Gastroesophageal sphincter (tissue), 4 donors: ENCODE measurements around the gene GK. TPM values are rescaled to one million over a fixed set of nuclear protein-coding genes. Genes with fewer than 3 reads are reported as not detected.
"Not testable (repeated sequence)": the region's sequence is repeated elsewhere in the genome, so short reads cannot be mapped to it uniquely, and the experiment has no call there.

Experiments used
- ATAC-seq: fragments of 150-250 bp; one replicate; pipeline ENCODE4 v1.9.1; 2016; ENCODE audit warnings: mild to moderate bottlenecking, moderate library complexity
- H3K27ac ChIP-seq, 4 donors: fragments of 200-600 bp; sonication (generic) in 3 of 4; 1 replicate in 3 of 4; 2 replicates in 1 of 4; pipeline ENCODE4 v1.5.1; 2016 to 2019
- H3K27me3 ChIP-seq: fragments of 200-600 bp; sonication (generic); one replicate; pipeline ENCODE4 v1.5.1; 2019
- H3K36me3 ChIP-seq, 2 donors: fragments of 200-600 bp; sonication (generic); one replicate each; pipeline ENCODE4 v1.5.1; 2019; ENCODE audit warnings: control low read depth in 1 of 2
- H3K4me1 ChIP-seq, 3 donors: fragments of 200-600 bp; sonication (generic); 1 replicate in 2 of 3; 2 replicates in 1 of 3; pipeline ENCODE4 v1.5.1; 2016 to 2019; ENCODE audit warnings: control low read depth in 2 of 3
- H3K4me3 ChIP-seq, 2 donors: fragments of 200-600 bp; sonication (generic); one replicate each; pipeline ENCODE4 v1.5.1; 2019; ENCODE audit warnings: mild to moderate bottlenecking in 1 of 2, moderate library complexity in 1 of 2
- H3K9me3 ChIP-seq, 3 donors: fragments of 200-600 bp; sonication (generic); one replicate each; pipeline ENCODE4 v1.5.1; 2017 to 2019; ENCODE audit warnings: control low read depth in 2 of 3
- CTCF ChIP-seq, 4 experiments: fragments of 200-600 bp in 2 of 4; fragments of 450-650 bp in 2 of 4; sonication (generic) in 1 of 4; IDR thresholded peaks; one replicate each; pipeline ENCODE4 v1.5.1; 2017 to 2019; ENCODE audit warnings: antibody characterized with exemption in 4 of 4, mild to moderate bottlenecking in 2 of 4, moderate library complexity in 2 of 4
- EP300 ChIP-seq: sonication (generic); formaldehyde crosslinking; IDR thresholded peaks from one replicate; pipeline ENCODE4 v1.6.1; 2017; ENCODE audit warnings: antibody characterized with exemption, mild to moderate bottlenecking
- POLR2A ChIP-seq, 2 donors: fragments of 450-650 bp; IDR thresholded peaks; one replicate each; pipeline ENCODE4 v1.6.1; 2017; ENCODE audit warnings: antibody characterized with exemption in 2 of 2, mild to moderate bottlenecking in 2 of 2, moderate library complexity in 1 of 2
- POLR2AphosphoS5 ChIP-seq: sonication (generic); formaldehyde crosslinking; IDR thresholded peaks from one replicate; pipeline ENCODE4 v1.6.1; 2017; ENCODE audit warnings: antibody characterized with exemption
- WGBS, 2 donors: methylation state at CpG; one replicate each; pipeline ENCODE4 v1.1.5; 2018; ENCODE audit warnings: low coverage in 1 of 2; 5-methylcytosine and 5-hydroxymethylcytosine counted together
- total RNA-seq, 4 donors: library from RNA; depleted of rRNA; stranded (reverse); fragments of >200 nt; gene quantifications; one replicate each; pipeline ENCODE4 v1.1.0, GENCODE V29; 2016

The GK gene
- total RNA-seq, 4 donors from 2014 or later: 3.4 to 9.6 (median 5.6) TPM

- Histone ChIP-seq H3K36me3 (no peaks in the 10 kb centered on the region), H3K4me3 (no peak overlapping the region), H3K4me1 (no peaks in the 10 kb centered on the region), H3K27me3 (no peaks in the 10 kb centered on the region), H3K9me3 (peaks cover 0 to 8% (median 0%) of the 10 kb centered on the region in 3 donors), H3K27ac (no peak overlapping the region)
- no peak for TF ChIP-seq EP300
- TF ChIP-seq CTCF (IDR thresholded peaks at IDR 0.05): no peak
- TF ChIP-seq POLR2AphosphoS5: no peak
- no peak for TF ChIP-seq POLR2A (IDR thresholded peaks at IDR 0.05)
- WGBS, 2 donors: 57 to 69% methylated on average over 2 of the region's 2 CpGs
- no peak for ATAC-seq
Measured at GRCh38 chrX:30626402-30626801, 26.8 kb upstream of the GK start.

GRCh38 chrX:30627818-30628652 lies 25.2 kb upstream of the GK start:
- WGBS, 2 donors: 50 to 65% methylated on average over 7 to 8 of the region's 8 CpGs
- no peaks in the 10 kb centered on the region for H3K9me3 ChIP-seq
- no peak overlapping the region for H3K27ac ChIP-seq
- H3K4me1 ChIP-seq: no peaks in the 10 kb centered on the region
- no peak overlapping the region for H3K4me3 ChIP-seq
- no peaks in the 10 kb centered on the region for H3K27me3 ChIP-seq
- ATAC-seq: no peak
- TF ChIP-seq POLR2AphosphoS5: no peak
- TF ChIP-seq EP300: no peak
- TF ChIP-seq POLR2A (IDR thresholded peaks at IDR 0.05): no peak
- TF ChIP-seq CTCF (IDR thresholded peaks at IDR 0.05): no peak
- H3K36me3 ChIP-seq: no peaks in the 10 kb centered on the region

GRCh38 chrX:30634070-30634469 lies 19.2 kb upstream of the GK start:
- ATAC-seq, H3K27ac ChIP-seq, H3K4me1 ChIP-seq, H3K4me3 ChIP-seq, H3K36me3 ChIP-seq, H3K9me3 ChIP-seq, H3K27me3 ChIP-seq: not testable (repeated sequence)
- 92 to 100% methylated on average over 1 to 6 of the region's 6 CpGs for WGBS, 2 donors

GRCh38 chrX:30635630-30636029 lies 17.6 kb upstream of the GK start:
- no peak for TF ChIP-seq EP300
- TF ChIP-seq CTCF (IDR thresholded peaks at IDR 0.05): peak in 3 of 4 experiments; percentile 7 to 28 (median 11)
- H3K4me1 ChIP-seq: no peaks in the 10 kb centered on the region
- no peak overlapping the region for H3K27ac ChIP-seq
- no peaks in the 10 kb centered on the region for H3K9me3 ChIP-seq
- no peak overlapping the region for H3K4me3 ChIP-seq
- 55 to 69% methylated on average over 3 to 4 of the region's 4 CpGs for WGBS, 2 donors
- ATAC-seq: no peak
- no peaks in the 10 kb centered on the region for H3K36me3 ChIP-seq
- no peaks in the 10 kb centered on the region for H3K27me3 ChIP-seq

- no peak for TF ChIP-seq CTCF (IDR thresholded peaks at IDR 0.05)
- TF ChIP-seq POLR2A (IDR thresholded peaks at IDR 0.05): no peak
- no peak for TF ChIP-seq POLR2AphosphoS5
- TF ChIP-seq EP300: no peak
- no peaks in the 10 kb centered on the region for H3K36me3 ChIP-seq
- no peaks in the 10 kb centered on the region for H3K4me1 ChIP-seq
- ATAC-seq: no peak
- H3K27me3 ChIP-seq: no peaks in the 10 kb centered on the region
- H3K4me3 ChIP-seq: no peak overlapping the region
- 81 to 83% methylated on average over 2 to 7 of the region's 8 CpGs for WGBS, 2 donors
- no peak overlapping the region for H3K27ac ChIP-seq
- no peaks in the 10 kb centered on the region for H3K9me3 ChIP-seq
Measured at GRCh38 chrX:30637874-30638815, 15.1 kb upstream of the GK start.

GRCh38 chrX:30639702-30640101 lies 13.5 kb upstream of the GK start:
- H3K36me3 ChIP-seq, H3K27ac ChIP-seq, H3K4me3 ChIP-seq, H3K4me1 ChIP-seq, H3K9me3 ChIP-seq, H3K27me3 ChIP-seq, ATAC-seq: not testable (repeated sequence)
- 40% methylated on average over 1 of the region's 5 CpGs; no CpG with 5 or more reads in 1 of the 2 donors for WGBS, 2 donors
